Effector CD8-positive, alpha-beta T cell (primary cell): Measurements from ENCODE around the gene ELAVL1.

ENCODE experiments used
- DNase-seq: peaks from one replicate; lab custom pipeline; 2025; lab: John Stamatoyannopoulos, UW

The ELAVL1 gene

GRCh38 chr19:8021374-8021773 is 15.9 kb upstream of the ELAVL1 start:
- DNase-seq, result no peak

GRCh38 chr19:8020681-8021080 is 15.2 kb upstream of the ELAVL1 start:
- no peak for DNase-seq

- peak; percentile 27 for DNase-seq
Observed at GRCh38 chr19:8017808-8018207, 12.4 kb upstream of the ELAVL1 start.

- DNase-seq, result peak; percentile 4
Observed at GRCh38 chr19:8004723-8005513, 523 bp downstream of the ELAVL1 start.

GRCh38 chr19:8004001-8004400 is 1.4 kb downstream of the ELAVL1 start:
- no peak for DNase-seq

GRCh38 chr19:8001995-8002849 is 3.2 kb downstream of the ELAVL1 start:
- DNase-seq, result peak; percentile 52

GRCh38 chr19:8001651-8001994 is 3.8 kb downstream of the ELAVL1 start:
- no peak for DNase-seq

- no peak for DNase-seq
Observed at GRCh38 chr19:8000298-8001038, 5.0 kb downstream of the ELAVL1 start.

GRCh38 chr19:7999376-7999775 is 6.1 kb downstream of the ELAVL1 start:
- DNase-seq, result no peak

- DNase-seq, result no peak
Observed at GRCh38 chr19:7997809-7998480, 7.5 kb downstream of the ELAVL1 start.

GRCh38 chr19:7996883-7997282 is 8.6 kb downstream of the ELAVL1 start:
- DNase-seq, result no peak

GRCh38 chr19:7995810-7996158 is 9.7 kb downstream of the ELAVL1 start:
- DNase-seq, result no peak

GRCh38 chr19:7994928-7995809 is 10.3 kb downstream of the ELAVL1 start:
- DNase-seq, result no peak

- DNase-seq, result no peak
Observed at GRCh38 chr19:7994114-7994513, 11.3 kb downstream of the ELAVL1 start.

- no peak for DNase-seq
Observed at GRCh38 chr19:7993560-7993959, 11.9 kb downstream of the ELAVL1 start.

GRCh38 chr19:7992575-7992974 is 12.9 kb downstream of the ELAVL1 start:
- no peak for DNase-seq

GRCh38 chr19:7989071-7989575 is 16.3 kb downstream of the ELAVL1 start:
- no peak for DNase-seq

GRCh38 chr19:7988307-7988706 is 17.1 kb downstream of the ELAVL1 start:
- no peak for DNase-seq

- DNase-seq, result no peak
Observed at GRCh38 chr19:7987114-7987768, 18.2 kb downstream of the ELAVL1 start.
